OCI-LY1 (cell line): ENCODE results near the gene DFFA.
A peak's percentile ranks its signal among the peaks of the same experiment; 100 is the strongest.
"Not testable (repeated sequence)": the region's sequence is repeated elsewhere in the genome, so short reads cannot be mapped to it uniquely, and the experiment has no call there.

Experiments used
- H2AFZ ChIP-seq: fragments of 200-600 bp; sonication (generic), shearing (Covaris generic); 2 replicates; pipeline ENCODE4 v1.6.0; 2014; ENCODE audit warnings: antibody characterized with exemption, mild to moderate bottlenecking, low read length
- H3F3A ChIP-seq: fragments of 200-600 bp; sonication (generic), shearing (Covaris generic); 2 replicates; pipeline ENCODE4 v1.6.0; 2014; ENCODE audit warnings: mild to moderate bottlenecking, antibody characterized with exemption, low read length, moderate library complexity; ENCODE audit not compliant: insufficient read depth
- H3K27ac ChIP-seq: fragments of 200-600 bp; sonication (generic); 2 replicates; pipeline ENCODE4 v1.5.1; 2014; ENCODE audit warnings: low read length, mixed run types, mild to moderate bottlenecking, low read depth; ENCODE audit not compliant: poor library complexity, severe bottlenecking
- H3K27me3 ChIP-seq: fragments of 200-600 bp; sonication (generic); 2 replicates; pipeline ENCODE4 v1.6.0; 2014; ENCODE audit warnings: antibody characterized with exemption, mild to moderate bottlenecking, low read length, moderate library complexity; ENCODE audit not compliant: insufficient read depth
- H3K36me3 ChIP-seq: fragments of 200-600 bp; sonication (generic); 2 replicates; pipeline ENCODE4 v1.6.1; 2014; ENCODE audit warnings: mild to moderate bottlenecking, antibody characterized with exemption, low read length, moderate library complexity, mixed read lengths; ENCODE audit not compliant: insufficient read depth
- H3K4me1 ChIP-seq: fragments of 200-600 bp; sonication (generic); 2 replicates; pipeline ENCODE4 v1.5.1; 2014; ENCODE audit warnings: mild to moderate bottlenecking, low read length, moderate library complexity; ENCODE audit not compliant: insufficient read depth, severe bottlenecking
- H3K4me2 ChIP-seq: fragments of 200-600 bp; sonication (generic), shearing (Covaris generic); 2 replicates; pipeline ENCODE4 v1.6.1; 2014; ENCODE audit warnings: low read length
- H3K4me3 ChIP-seq: fragments of 200-600 bp; sonication (generic); 2 replicates; pipeline ENCODE4 v1.5.1; 2014; ENCODE audit warnings: low read length, low read depth, mild to moderate bottlenecking, mixed read lengths; ENCODE audit not compliant: poor library complexity, severe bottlenecking
- H3K79me2 ChIP-seq: fragments of 200-600 bp; shearing (Covaris generic); 2 replicates; pipeline ENCODE4 v1.6.1; 2016; ENCODE audit warnings: mixed run types, low read length, mixed read lengths; ENCODE audit not compliant: insufficient read depth
- H3K9ac ChIP-seq: fragments of 200-600 bp; sonication (generic), shearing (Covaris generic); 2 replicates; pipeline ENCODE4 v1.6.1; 2014; ENCODE audit warnings: mild to moderate bottlenecking, low read length, mixed read lengths
- H3K9me2 ChIP-seq: fragments of 200-600 bp; sonication (generic), shearing (Covaris generic); 2 replicates; pipeline ENCODE4 v1.6.1; 2014; ENCODE audit warnings: low read depth, mild to moderate bottlenecking, low read length, mixed read lengths
- H3K9me3 ChIP-seq: fragments of 200-600 bp; shearing (Covaris generic); 2 replicates; pipeline ENCODE4 v1.6.1; 2014; ENCODE audit warnings: low read length, mixed read lengths
- H4K20me1 ChIP-seq: fragments of 200-600 bp; sonication (generic), shearing (Covaris generic); 2 replicates; pipeline ENCODE4 v1.6.0; 2016; ENCODE audit warnings: mild to moderate bottlenecking, low read length; ENCODE audit not compliant: insufficient read depth
- EZH2 ChIP-seq: fragments of 200-600 bp; sonication (generic), shearing (Covaris generic); IDR thresholded peaks from 2 replicates; pipeline ENCODE4 v1.8.0; 2017; ENCODE audit warnings: borderline replicate concordance, mixed run types, mild to moderate bottlenecking, antibody characterized with exemption, low read length, moderate library complexity, mixed read lengths
- TF ChIP-seq, protein P1 (sequence below): fragments of 200-600 bp; sonication (generic), shearing (Covaris generic); IDR thresholded peaks from 2 replicates; pipeline ENCODE4 v1.5.1; 2017; ENCODE audit warnings: mild to moderate bottlenecking, antibody characterized with exemption, low read length, moderate library complexity, mixed read lengths

Gene DFFA

GRCh38 chr1:10429868-10430215, 42.5 kb downstream of the DFFA start:
- Histone ChIP-seq H2AFZ (no peak overlapping the region), H3K36me3 (no peaks in the 10 kb centered on the region), H3F3A (no peaks in the 10 kb centered on the region), H3K4me2 (peak overlapping the region; percentile 100), H3K27ac (no peak overlapping the region), H3K9ac (peak overlapping the region; percentile 96), H4K20me1 (no peaks in the 10 kb centered on the region), H3K27me3 (no peaks in the 10 kb centered on the region), H3K4me3 (peak overlapping the region; percentile 97), H3K9me2 (no peaks in the 10 kb centered on the region), H3K4me1 (peaks cover 22% of the 10 kb centered on the region), H3K9me3 (no peaks in the 10 kb centered on the region), H3K79me2 (no peaks in the 10 kb centered on the region)
- TF ChIP-seq, protein P1, sequence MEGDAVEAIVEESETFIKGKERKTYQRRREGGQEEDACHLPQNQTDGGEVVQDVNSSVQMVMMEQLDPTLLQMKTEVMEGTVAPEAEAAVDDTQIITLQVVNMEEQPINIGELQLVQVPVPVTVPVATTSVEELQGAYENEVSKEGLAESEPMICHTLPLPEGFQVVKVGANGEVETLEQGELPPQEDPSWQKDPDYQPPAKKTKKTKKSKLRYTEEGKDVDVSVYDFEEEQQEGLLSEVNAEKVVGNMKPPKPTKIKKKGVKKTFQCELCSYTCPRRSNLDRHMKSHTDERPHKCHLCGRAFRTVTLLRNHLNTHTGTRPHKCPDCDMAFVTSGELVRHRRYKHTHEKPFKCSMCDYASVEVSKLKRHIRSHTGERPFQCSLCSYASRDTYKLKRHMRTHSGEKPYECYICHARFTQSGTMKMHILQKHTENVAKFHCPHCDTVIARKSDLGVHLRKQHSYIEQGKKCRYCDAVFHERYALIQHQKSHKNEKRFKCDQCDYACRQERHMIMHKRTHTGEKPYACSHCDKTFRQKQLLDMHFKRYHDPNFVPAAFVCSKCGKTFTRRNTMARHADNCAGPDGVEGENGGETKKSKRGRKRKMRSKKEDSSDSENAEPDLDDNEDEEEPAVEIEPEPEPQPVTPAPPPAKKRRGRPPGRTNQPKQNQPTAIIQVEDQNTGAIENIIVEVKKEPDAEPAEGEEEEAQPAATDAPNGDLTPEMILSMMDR, result no peak
- no peak for TF ChIP-seq EZH2

DNA sequence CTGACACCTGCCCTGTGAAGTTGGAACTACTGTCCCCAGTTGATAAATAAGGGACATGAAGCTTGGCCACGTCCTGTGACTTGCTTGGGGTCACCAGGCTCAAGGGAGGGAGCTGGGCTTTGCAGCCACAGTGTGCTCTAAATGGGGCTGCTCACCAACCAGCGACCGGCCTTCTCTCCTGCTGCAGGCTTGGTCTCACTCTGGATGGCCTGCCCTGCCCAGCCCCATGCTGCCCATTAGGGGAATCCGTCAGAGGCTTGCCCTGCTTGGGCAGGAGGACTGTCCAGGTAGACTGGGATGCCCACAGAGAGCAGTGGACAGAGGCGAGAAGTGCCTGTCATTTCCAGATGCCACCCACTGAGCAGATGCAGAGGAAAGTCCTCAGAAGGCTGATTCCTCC, 43.3 kb downstream of the DFFA start:
- TF ChIP-seq EZH2, result no peak
- TF ChIP-seq, protein P1, result no peak
- Histone ChIP-seq H3K4me1 (peaks cover 22% of the 10 kb centered on the region), H3K27me3 (no peaks in the 10 kb centered on the region), H3K9me3 (no peaks in the 10 kb centered on the region), H2AFZ (no peak overlapping the region), H3K9me2 (no peaks in the 10 kb centered on the region), H3K4me2 (no peak overlapping the region), H3K27ac (no peak overlapping the region), H3K36me3 (no peaks in the 10 kb centered on the region), H4K20me1 (no peaks in the 10 kb centered on the region), H3K4me3 (no peak overlapping the region), H3K79me2 (no peaks in the 10 kb centered on the region), H3F3A (no peaks in the 10 kb centered on the region), H3K9ac (no peak overlapping the region)

DNA sequence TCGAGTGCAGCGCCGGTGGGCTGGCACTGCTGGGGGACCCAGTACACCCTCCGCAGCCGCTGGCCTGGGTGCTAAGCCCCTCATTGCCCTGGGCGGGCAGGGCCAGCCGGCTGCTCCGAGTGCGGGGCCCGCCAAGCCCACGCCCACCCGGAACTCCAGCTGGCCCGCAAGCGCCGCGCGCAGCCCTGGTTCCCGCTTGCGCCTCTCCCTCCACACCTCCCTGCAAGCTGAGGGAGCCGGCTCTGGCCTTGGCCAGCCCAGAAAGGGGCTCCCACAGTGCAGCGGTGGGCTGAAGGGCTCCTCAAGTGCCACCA, 45.8 kb downstream of the DFFA start:
- not testable (repeated sequence) for H3K9me3 ChIP-seq, H3K4me3 ChIP-seq, H4K20me1 ChIP-seq, H3F3A ChIP-seq, H2AFZ ChIP-seq, H3K4me2 ChIP-seq, H3K79me2 ChIP-seq, H3K27ac ChIP-seq, H3K9me2 ChIP-seq, H3K27me3 ChIP-seq, H3K9ac ChIP-seq, H3K36me3 ChIP-seq
- H3K4me1 ChIP-seq, result peaks cover 17% of the 10 kb centered on the region

- H3K36me3 ChIP-seq, H4K20me1 ChIP-seq, H3K27me3 ChIP-seq, H3K9me3 ChIP-seq, H3F3A ChIP-seq, H3K9me2 ChIP-seq, H3K4me3 ChIP-seq, H2AFZ ChIP-seq, H3K79me2 ChIP-seq, H3K4me2 ChIP-seq, H3K9ac ChIP-seq, H3K27ac ChIP-seq: not testable (repeated sequence)
- peaks cover 11% of the 10 kb centered on the region for H3K4me1 ChIP-seq
These were observed 46.3 kb downstream of the DFFA start for GRCh38 chr1:10425826-10426534.
